K562 (cell line): Measurements from ENCODE around the gene GNG14. TPM values are rescaled to one million over a fixed set of nuclear protein-coding genes. Genes with fewer than 3 reads are reported as not detected.

Experiments used
- ATAC-seq: fragments of 200-7000 bp; cut with Tn5 transposase; 3 replicates; pipeline ENCODE4 v1.9.1; 2020; ENCODE audit warnings: moderate library complexity
- BruUV-seq: library from RNA; stranded (reverse); fragments of 400-500 nt; replicated peaks from 2 replicates; lab custom pipeline; 2021; lab: Mats Ljungman, UMichigan
- CTCF ChIA-PET: fragments of 300-600 bp; formaldehyde crosslinking; extraction: SDS; loops from one replicate; lab custom pipeline; 2021; ENCODE audit warnings: low intra/inter-chr PET ratio; lab: Yijun Ruan, JAX
- POLR2A ChIA-PET: fragments of 300-600, 350-650 bp; sonication (Branson Sonifier 250); formaldehyde crosslinking; extraction: SDS; loops from one replicate; lab custom pipeline; 2021; ENCODE audit warnings: antibody characterized with exemption, inconsistent platforms; lab: Yijun Ruan, JAX
- DNase-seq, 4 experiments: peaks; one replicate each; pipeline versions ENCODE4 v3.0.0 to v3.0.0-alpha.2; 2011 to 2018; ENCODE audit warnings: low spot score in 3 of 4, mixed read lengths in 3 of 4; ENCODE audit errors: extremely low read depth in 1 of 4
- FAIRE-seq: peaks from 2 replicates; lab custom pipeline; 2011; peaks lifted over from hg19 to GRCh38; lab: Jason Lieb, UNC
- H2AFZ ChIP-seq: 2 replicates; pipeline ENCODE4 v1.6.0; 2011; ENCODE audit warnings: low read depth, low read length, control low read depth, inconsistent platforms
- H3K27ac ChIP-seq: fragments of 200-600 bp; 3 replicates; pipeline ENCODE4 v1.8.0; 2011; ENCODE audit warnings: low read depth, mild to moderate bottlenecking, control low read depth, inconsistent platforms, low read length, moderate library complexity, mixed read lengths; ENCODE audit errors: extremely low read depth
- H3K27me3 ChIP-seq, 2 experiments: fragments of 300-600 bp in 1 of 2; 2 replicates in 1 of 2; 3 replicates in 1 of 2; pipeline versions ENCODE4 v1.6.0 to v1.8.0; 2011; ENCODE audit warnings: inconsistent platforms in 2 of 2, low read length in 2 of 2, mild to moderate bottlenecking in 1 of 2, mixed read lengths in 1 of 2, moderate library complexity in 1 of 2; ENCODE audit not compliant: control insufficient read depth in 2 of 2, insufficient read depth in 2 of 2
- H3K36me3 ChIP-seq: fragments of 300-600 bp; 3 replicates; pipeline ENCODE4 v1.8.0; 2011; ENCODE audit warnings: mild to moderate bottlenecking, low read length, inconsistent platforms; ENCODE audit not compliant: control insufficient read depth, insufficient read depth
- H3K4me1 ChIP-seq, 2 experiments: fragments of 200-600 bp in 1 of 2; replicated peaks in 1 of 2; 2 replicates in 1 of 2; 3 replicates in 1 of 2; pipeline versions ENCODE4 v1.5.1 to v1.8.0; 2011; ENCODE audit warnings: inconsistent platforms in 2 of 2, low read length in 2 of 2, mild to moderate bottlenecking in 1 of 2, mixed read lengths in 1 of 2, moderate library complexity in 1 of 2; ENCODE audit not compliant: control insufficient read depth in 2 of 2, insufficient read depth in 2 of 2
- H3K4me2 ChIP-seq: 2 replicates; pipeline ENCODE4 v1.6.1; 2011; ENCODE audit warnings: low read length, control low read depth, inconsistent platforms, mixed read lengths; ENCODE audit not compliant: insufficient read depth
- H3K4me3 ChIP-seq: fragments of 200-600 bp; sonication (generic), shearing (Covaris generic); 2 replicates; pipeline ENCODE4 v1.5.1; 2016; ENCODE audit warnings: control low read depth, inconsistent platforms
- H3K79me2 ChIP-seq: fragments of 200-600 bp; 3 replicates; pipeline ENCODE4 v1.8.0; 2011; ENCODE audit warnings: low read length, inconsistent platforms; ENCODE audit not compliant: control insufficient read depth, insufficient read depth
- H3K9ac ChIP-seq, 2 experiments: 2 replicates each; pipeline versions ENCODE4 v1.6.0 to v1.6.1; 2011; ENCODE audit warnings: low read depth in 2 of 2, low read length in 2 of 2, control low read depth in 1 of 2, inconsistent platforms in 1 of 2, mild to moderate bottlenecking in 1 of 2, mixed read lengths in 1 of 2; ENCODE audit not compliant: insufficient read depth in 1 of 2
- H3K9me1 ChIP-seq: one replicate; pipeline ENCODE4 v1.6.0; 2011; ENCODE audit warnings: inconsistent platforms, mild to moderate bottlenecking, low read length, moderate library complexity; ENCODE audit not compliant: control insufficient read depth, insufficient read depth
- H3K9me3 ChIP-seq: replicated peaks from 2 replicates; pipeline ENCODE4 v1.5.1; 2011; ENCODE audit warnings: low read depth, low read length, inconsistent platforms; ENCODE audit not compliant: control insufficient read depth, insufficient read depth
- H4K20me1 ChIP-seq: replicated peaks from 2 replicates; pipeline ENCODE4 v1.6.1; 2011; ENCODE audit warnings: low read length, inconsistent platforms, mixed read lengths; ENCODE audit not compliant: control insufficient read depth, insufficient read depth
- ARNT ChIP-seq, 2 experiments: fragments of 450-650 bp; IDR thresholded peaks; 2 replicates each; pipeline ENCODE4 v1.6.1; 2016; ENCODE audit warnings: mild to moderate bottlenecking in 1 of 2
- E2F6 ChIP-seq, 2 experiments: IDR thresholded peaks; 2 replicates each; pipeline ENCODE4 v1.6.1; 2011; ENCODE audit warnings: borderline replicate concordance in 1 of 2, control low read depth in 1 of 2, low read depth in 1 of 2, low read length in 1 of 2, mild to moderate bottlenecking in 1 of 2, mixed read lengths in 1 of 2, moderate library complexity in 1 of 2; ENCODE audit not compliant: insufficient read depth in 1 of 2, insufficient read length in 1 of 2, poor library complexity in 1 of 2, severe bottlenecking in 1 of 2; ENCODE audit errors: extremely low read depth in 1 of 2
- HDAC2 ChIP-seq: fragments of 450-650 bp; IDR thresholded peaks from 2 replicates; pipeline ENCODE4 v1.6.1; 2016; ENCODE audit warnings: mild to moderate bottlenecking
- HNRNPUL1 ChIP-seq: fragments of 200-400 bp; formaldehyde crosslinking; IDR thresholded peaks from 2 replicates; pipeline ENCODE4 v1.6.1; 2017; ENCODE audit warnings: low read length
- JUN ChIP-seq, 2 experiments: sonication (generic) in 1 of 2; formaldehyde crosslinking in 1 of 2; IDR thresholded peaks; 2 replicates each; pipeline versions ENCODE4 v1.6.1 to v1.8.0; 2012 to 2022; ENCODE audit warnings: borderline replicate concordance in 2 of 2, mild to moderate bottlenecking in 2 of 2, improper control_type of control experiment in 1 of 2, low read depth in 1 of 2, low read length in 1 of 2, missing genetic modification reagents in 1 of 2
- JUND ChIP-seq, 2 experiments: IDR thresholded peaks; 2 replicates in 1 of 2; 3 replicates in 1 of 2; pipeline ENCODE4 v1.6.1; 2011; ENCODE audit warnings: borderline replicate concordance in 2 of 2, low read depth in 2 of 2, low read length in 2 of 2, improper control_type of control experiment in 1 of 2, missing biosample characterization in 1 of 2, missing genetic modification characterization in 1 of 2, missing genetic modification reagents in 1 of 2
- MAFK ChIP-seq: IDR thresholded peaks from 2 replicates; pipeline ENCODE4 v1.6.1; 2011; ENCODE audit warnings: low read length, improper control_type of control experiment
- NRF1 ChIP-seq, 2 experiments: fragments of 450-650 bp; IDR thresholded peaks in 1 of 2; conservative IDR thresholded peaks in 1 of 2; 2 replicates each; pipeline ENCODE4 v1.6.1; 2014; ENCODE audit warnings: mild to moderate bottlenecking in 2 of 2
- RFX1 ChIP-seq: fragments of 450-650 bp; IDR thresholded peaks from 2 replicates; pipeline ENCODE4 v1.6.1; 2016; ENCODE audit warnings: mild to moderate bottlenecking, moderate library complexity
- SAP30 ChIP-seq: fragments of 200-600 bp; sonication (generic); IDR thresholded peaks from 2 replicates; pipeline ENCODE4 v1.6.1; 2012; ENCODE audit warnings: borderline replicate concordance, low read depth, mild to moderate bottlenecking, moderate library complexity, low read length, control low read depth, inconsistent platforms; ENCODE audit not compliant: insufficient read depth, poor library complexity, severe bottlenecking
- TBP ChIP-seq: optimal IDR thresholded peaks from 2 replicates; pipeline ENCODE3; 2011; ENCODE audit warnings: low read depth, low read length, improper control_type of control experiment
- TCFL5 ChIP-seq: fragments of 250-450 bp; sonication (Bioruptor Pico); conservative IDR thresholded peaks from 2 replicates; pipeline ENCODE4 v1.6.1; 2021; ENCODE audit warnings: mild to moderate bottlenecking, moderate library complexity, matching md5 sums
- ZC3H11A ChIP-seq: IDR thresholded peaks from 2 replicates; pipeline ENCODE4 v1.6.1; 2012; ENCODE audit warnings: low read depth, low read length, improper control_type of control experiment
- ZNF282 ChIP-seq: sonication (generic); formaldehyde crosslinking; IDR thresholded peaks from 2 replicates; pipeline ENCODE4 v1.8.1; 2023; ENCODE audit warnings: missing genetic modification reagents
- ZNF354B ChIP-seq: fragments of 250-450 bp; sonication (Bioruptor Pico); IDR thresholded peaks from 2 replicates; pipeline ENCODE4 v1.4.0; 2020
- ZNF41 ChIP-seq: fragments of 250-450 bp; sonication (Bioruptor Pico); conservative IDR thresholded peaks from 2 replicates; pipeline ENCODE4 v1.4.0; 2020; ENCODE audit warnings: mild to moderate bottlenecking
- ZNF444 ChIP-seq: fragments of 250-450 bp; sonication (Bioruptor Pico); IDR thresholded peaks from 2 replicates; pipeline ENCODE4 v1.4.0; 2020; ENCODE audit warnings: mild to moderate bottlenecking, moderate library complexity
- ZNF507 ChIP-seq: conservative IDR thresholded peaks from 2 replicates; pipeline ENCODE4 v1.6.1; 2017; ENCODE audit warnings: missing genetic modification characterization, missing compliant biosample characterization
- WGBS: fragments of 100-300 bp; shearing (Covaris generic); methylation state at CpG from one replicate; pipeline ENCODE4 v1.1.6; 2016; ENCODE audit warnings: low coverage, mixed read lengths; ENCODE audit not compliant: insufficient coverage; ENCODE audit errors: missing lambda C conversion rate; 5-methylcytosine and 5-hydroxymethylcytosine counted together
- in situ Hi-C: fragments of 300-500 bp; cut with MboI; formaldehyde crosslinking; loops from 4 replicates; pipeline ENCODE4 v1.15.0; 2018; ENCODE audit warnings: inconsistent platforms, mixed read lengths
- intact Hi-C: fragments of 100-400 bp; cut with micrococcal nuclease; formaldehyde crosslinking; loops from 2 replicates; pipeline ENCODE4 v1.14.2; 2022
- polyA plus RNA-seq, 8 experiments: library from polyadenylated mRNA; depleted of rRNA in 4 of 8; stranded (reverse) in 5 of 8; unstranded in 3 of 8; fragments of >200 nt; fragmentation: Nextera tagmentation in 2 of 8; fragmentation: Illumina TruSeq in 1 of 8; extraction: Ambion mirVana in 2 of 8; extraction: Trizol in 1 of 8; gene quantifications; 2 replicates each; pipeline versions ENCODE4 v1.2.1 to v1.2.3, GENCODE V29; 2011 to 2014; ENCODE audit warnings: inconsistent platforms in 1 of 8, missing spikeins in 1 of 8
- total RNA-seq, 7 experiments: library from RNA; depleted of rRNA in 6 of 7; stranded (reverse); fragments of >200 nt in 6 of 7; fragmentation: Illumina TruSeq in 2 of 7; extraction: Trizol in 2 of 7; gene quantifications; 2 replicates each; pipeline versions ENCODE4 v1.2.1 to v1.2.3, GENCODE V29; 2011 to 2021; ENCODE audit warnings: low replicate concordance in 1 of 7
- TF ChIP-seq, protein P1 (sequence below): sonication (generic); formaldehyde crosslinking; IDR thresholded peaks from 2 replicates; pipeline ENCODE4 v1.9.0; 2022; ENCODE audit warnings: mild to moderate bottlenecking, missing genetic modification reagents

GNG14 gene
- total and polyA plus RNA-seq, 9 of the 15 experiments (the other 6 are each of a cell fraction or from before 2014, with no cell fraction given): not detected

- peak within 1 kb of the TSS; percentile 91 for H3K4me2 ChIP-seq
- CTCF ChIA-PET: no interaction called here
- no peaks in the 10 kb centered on the region; a peak in 1 of 5 replicates for H3K27me3 ChIP-seq
- peaks cover 54% of the 10 kb centered on the region for H3K36me3 ChIP-seq
- H2AFZ ChIP-seq: peak within 1 kb of the TSS; percentile 89
- 30% methylated on average over 47 of the region's 59 CpGs for WGBS
- H3K79me2 ChIP-seq: peaks cover 7% of the 10 kb centered on the region; the same call in 2 of the 3 replicates
- POLR2A ChIA-PET: interaction anchor here (0.6 to 2.6 kb wide), 7 partner anchors 12 to 331 kb away, joined by 3 to 21 read pairs (median 5); partner anchors contain the start of genes DHPS, TRIR and ZNF442
- no peaks in the 10 kb centered on the region for H3K9me3 ChIP-seq
- H3K4me3 ChIP-seq: peak within 1 kb of the TSS; percentile 82
- peak; percentile 88 to 94 (median 89) for DNase-seq
- intact Hi-C loops: no loop called here
- peak within 1 kb of the TSS; percentile 69 for H3K27ac ChIP-seq
- peaks cover 0 to 28% of the 10 kb centered on the region in 2 experiments; a peak in 3 of 5 replicates for H3K4me1 ChIP-seq
- peak within 1 kb of the TSS; percentile 68 to 95 for H3K9ac ChIP-seq
- H3K9me1 ChIP-seq: no peaks in the 10 kb centered on the region
- peak; percentile 87 for FAIRE-seq
- peak; percentile 90 for ATAC-seq
- BruUV-seq: TSS peak; percentile 96
- no peaks in the 10 kb centered on the region for H4K20me1 ChIP-seq
- in situ Hi-C loops: no loop called here
- 0 out of 2 replicates have a peak, but pooled peaks have one; percentile 60 for TF ChIP-seq HNRNPUL1
- TF ChIP-seq JUND (IDR thresholded peaks at IDR 0.05; ENCODE audit: borderline replicate concordance, low read depth, low read length): peak; percentile 32; the same call in 1 of the 2 replicates
- no peak for TF ChIP-seq JUND (tag; IDR thresholded peaks at IDR 0.05; ENCODE audit: borderline replicate concordance, low read depth, low read length)
- peak; percentile 58 to 70; a peak in 3 of 4 replicates for TF ChIP-seq NRF1 (conservative IDR thresholded peaks at IDR 0.05 in 1 of 2, IDR thresholded peaks at IDR 0.05 in 1 of 2)
- TF ChIP-seq ZC3H11A: no peak
- peak in 1 of 2 experiments; percentile 3 for TF ChIP-seq E2F6 (IDR thresholded peaks at IDR 0.05; ENCODE audit: borderline replicate concordance in 1 of 2, extremely low read depth in 1 of 2, insufficient read depth in 1 of 2, insufficient read length in 1 of 2, low read depth in 1 of 2, low read length in 1 of 2, poor library complexity in 1 of 2, severe bottlenecking in 1 of 2)
- no peak for TF ChIP-seq ZNF41 (CRISPR knock-in tag)
- TF ChIP-seq, protein P1, sequence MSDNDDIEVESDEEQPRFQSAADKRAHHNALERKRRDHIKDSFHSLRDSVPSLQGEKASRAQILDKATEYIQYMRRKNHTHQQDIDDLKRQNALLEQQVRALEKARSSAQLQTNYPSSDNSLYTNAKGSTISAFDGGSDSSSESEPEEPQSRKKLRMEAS (CRISPR knock-in tag): peak; percentile 77
- TF ChIP-seq MAFK: peak; percentile 29; the same call in 1 of the 2 replicates
- TF ChIP-seq HDAC2: peak; percentile 85
- no peak for TF ChIP-seq TCFL5 (CRISPR knock-in tag)
- TF ChIP-seq TBP: peak; percentile 43
- no peak for TF ChIP-seq ZNF444 (CRISPR knock-in tag)
- 0 out of 2 replicates have a peak, but pooled peaks have one; percentile 10 for TF ChIP-seq ZNF282
- peak; percentile 99 for TF ChIP-seq SAP30
- peak; percentile 94 for TF ChIP-seq RFX1
- TF ChIP-seq ZNF507 (tag): no peak
- no peak for TF ChIP-seq ARNT (IDR thresholded peaks at IDR 0.05)
- TF ChIP-seq JUN (IDR thresholded peaks at IDR 0.05; ENCODE audit: borderline replicate concordance, low read depth, low read length): peak; percentile 26; the same call in 1 of the 2 replicates
- TF ChIP-seq JUN (CRISPR knock-in tag; IDR thresholded peaks at IDR 0.05; ENCODE audit: borderline replicate concordance): no peak
- no peak for TF ChIP-seq ZNF354B (CRISPR knock-in tag)
Measured at GRCh38 chr19:12696366-12697335, 8.9 kb downstream of the GNG14 start, which contains the start of gene FBXW9. Gene FBXW9 (minus strand): TSS chr19:12696631. CDS start chr19:12696581, 50 bp downstream.
